HG03025 (cell line): Measurements from ENCODE around the gene RHOA.
"Not testable (repeated sequence)": the region's sequence is repeated elsewhere in the genome, so short reads cannot be mapped to it uniquely, and the experiment has no call there.

ENCODE experiments used
- ATAC-seq: cut with Tn5 transposase; IDR thresholded peaks from one replicate; pipeline ENCODE4 v1.9.1; 2021; ENCODE audit warnings: mild to moderate bottlenecking, moderate library complexity; ENCODE audit not compliant: unreplicated experiment, low FRiP score

The RHOA gene

GRCh38 chr3:49371946-49372345, 39.8 kb downstream of the RHOA start:
- no peak for ATAC-seq

- ATAC-seq: no peak
Observed at GRCh38 chr3:49370585-49371290, 41.0 kb downstream of the RHOA start.

- no peak for ATAC-seq
Observed at GRCh38 chr3:49362561-49362960, 49.2 kb downstream of the RHOA start.

- no peak for ATAC-seq
Observed at GRCh38 chr3:49359623-49360022, 52.2 kb downstream of the RHOA start.

- ATAC-seq: no peak
Observed at GRCh38 chr3:49358884-49359225, 52.9 kb downstream of the RHOA start.

- ATAC-seq: peak; percentile 63
Observed at GRCh38 chr3:49358217-49358883, 53.4 kb downstream of the RHOA start, which contains the start of gene GPX1. Gene GPX1 (minus strand): TSS chr3:49358353. CDS start chr3:49358278, 75 bp downstream.

GRCh38 chr3:49357443-49358216, 54.1 kb downstream of the RHOA start:
- peak; percentile 20 for ATAC-seq

GRCh38 chr3:49357095-49357442, 54.7 kb downstream of the RHOA start:
- not testable (repeated sequence) for ATAC-seq

- ATAC-seq: no peak
Observed at GRCh38 chr3:49352890-49353421, 58.8 kb downstream of the RHOA start.

- ATAC-seq: no peak
Observed at GRCh38 chr3:49352281-49352680, 59.5 kb downstream of the RHOA start.

GRCh38 chr3:49351521-49352011, 60.2 kb downstream of the RHOA start:
- no peak for ATAC-seq

GRCh38 chr3:49349348-49350114, 62.2 kb downstream of the RHOA start:
- no peak for ATAC-seq

GRCh38 chr3:49348361-49348760, 63.4 kb downstream of the RHOA start:
- ATAC-seq: not testable (repeated sequence)

GRCh38 chr3:49346797-49347251, 65.0 kb downstream of the RHOA start:
- no peak for ATAC-seq

GRCh38 chr3:49343163-49343562, 68.6 kb downstream of the RHOA start:
- no peak for ATAC-seq

GRCh38 chr3:49341996-49342395, 69.8 kb downstream of the RHOA start:
- ATAC-seq: no peak

- ATAC-seq: peak; percentile 73
Observed at GRCh38 chr3:49339941-49340800, 71.6 kb downstream of the RHOA start, which contains the start of gene USP4. Gene USP4 (minus strand): TSS chr3:49340053. CDS start chr3:49340024, 29 bp downstream.

- ATAC-seq: peak; percentile 13
Observed at GRCh38 chr3:49339581-49339940, 72.2 kb downstream of the RHOA start.

GRCh38 chr3:49333916-49334633, 77.7 kb downstream of the RHOA start:
- no peak for ATAC-seq
